GM19372 (cell line): ENCODE data around the gene ZNF236.

Experiments used
- ATAC-seq: cut with Tn5 transposase; IDR thresholded peaks from one replicate; pipeline ENCODE4 v1.9.1; 2021; ENCODE audit warnings: mild to moderate bottlenecking, low read depth, moderate library complexity; ENCODE audit not compliant: unreplicated experiment

The ZNF236 gene

GRCh38 chr18:76997951-76998808 is 175.8 kb downstream of the ZNF236 start:
- no peak for ATAC-seq

- no peak for ATAC-seq
Measured at GRCh38 chr18:76999077-76999476, 176.7 kb downstream of the ZNF236 start.

- no peak for ATAC-seq
Measured at GRCh38 chr18:77000527-77000926, 178.2 kb downstream of the ZNF236 start.

GRCh38 chr18:77001041-77001440 is 178.7 kb downstream of the ZNF236 start:
- no peak for ATAC-seq

- ATAC-seq: no peak
Measured at GRCh38 chr18:77001979-77002378, 179.6 kb downstream of the ZNF236 start.

GRCh38 chr18:77002496-77002895 is 180.1 kb downstream of the ZNF236 start:
- no peak for ATAC-seq

- ATAC-seq: no peak
Measured at GRCh38 chr18:77003316-77003715, 181.0 kb downstream of the ZNF236 start.

- no peak for ATAC-seq
Measured at GRCh38 chr18:77004555-77005380, 182.4 kb downstream of the ZNF236 start.

GRCh38 chr18:77005651-77006195 is 183.4 kb downstream of the ZNF236 start:
- ATAC-seq: no peak

GRCh38 chr18:77006305-77007175 is 184.2 kb downstream of the ZNF236 start:
- ATAC-seq: no peak

GRCh38 chr18:77007251-77007650 is 184.9 kb downstream of the ZNF236 start:
- no peak for ATAC-seq

- no peak for ATAC-seq
Measured at GRCh38 chr18:77008006-77008405, 185.6 kb downstream of the ZNF236 start.

GRCh38 chr18:77008576-77009315 is 186.4 kb downstream of the ZNF236 start:
- no peak for ATAC-seq

GRCh38 chr18:77009675-77010074 is 187.3 kb downstream of the ZNF236 start:
- ATAC-seq: no peak

GRCh38 chr18:77012120-77012519 is 189.8 kb downstream of the ZNF236 start:
- ATAC-seq: no peak

- ATAC-seq: no peak
Measured at GRCh38 chr18:77012806-77013541, 190.6 kb downstream of the ZNF236 start.

- ATAC-seq: no peak
Measured at GRCh38 chr18:77013811-77014521, 191.6 kb downstream of the ZNF236 start.

- ATAC-seq: no peak
Measured at GRCh38 chr18:77014538-77014937, 192.2 kb downstream of the ZNF236 start.
